Panc1 (cell line): ENCODE data around the gene DEPP1. TPM values are rescaled to one million over a fixed set of nuclear protein-coding genes. Genes with fewer than 3 reads are reported as not detected.

Experiments used
- ATAC-seq: fragments of 200-7000 bp; cut with Tn5 transposase; 2 replicates; pipeline ENCODE4 v1.9.1; 2020; ENCODE audit warnings: mild to moderate bottlenecking, moderate library complexity
- BruUV-seq: library from RNA; stranded (reverse); fragments of 400-500 nt; replicated peaks from 2 replicates; lab custom pipeline; 2021; lab: Mats Ljungman, UMichigan
- CTCF ChIA-PET: fragments of 300-600 bp; sonication (Branson Sonifier 250); formaldehyde crosslinking; loops from one replicate; lab custom pipeline; 2022; ENCODE audit warnings: antibody characterized with exemption; lab: Charles Lee
- POLR2A ChIA-PET: fragments of 300-600 bp; sonication (Branson Sonifier 250); formaldehyde crosslinking; loops from one replicate; lab custom pipeline; 2022; ENCODE audit warnings: antibody characterized with exemption; lab: Charles Lee
- DNase-seq: peaks from one replicate; pipeline ENCODE4 v3.0.0-alpha.2; 2010; ENCODE audit warnings: low read depth, low spot score
- H3K27ac ChIP-seq: 2 replicates; pipeline ENCODE4 v1.5.1; 2011; ENCODE audit warnings: mild to moderate bottlenecking, low read length, inconsistent platforms
- H3K27me3 ChIP-seq: fragments of 200-500 bp; sonication (Bioruptor generic); 2 replicates; pipeline ENCODE4 v1.6.0; 2014; ENCODE audit warnings: low read length, inconsistent platforms; ENCODE audit not compliant: control insufficient read depth, insufficient read depth
- H3K36me3 ChIP-seq: fragments of 200-500 bp; sonication (Bioruptor generic); 2 replicates; pipeline ENCODE4 v1.5.1; 2014; ENCODE audit warnings: inconsistent platforms, mild to moderate bottlenecking, low read length, moderate library complexity; ENCODE audit not compliant: control insufficient read depth, insufficient read depth
- H3K4me1 ChIP-seq: 2 replicates; pipeline ENCODE4 v1.5.1; 2011; ENCODE audit warnings: inconsistent platforms, mild to moderate bottlenecking, low read length, moderate library complexity; ENCODE audit not compliant: control insufficient read depth, insufficient read depth
- H3K4me3 ChIP-seq, 2 experiments: 2 replicates each; pipeline ENCODE4 v1.5.1; 2011 to 2012; ENCODE audit warnings: low read depth in 2 of 2, low read length in 2 of 2, mild to moderate bottlenecking in 2 of 2, inconsistent platforms in 1 of 2, moderate library complexity in 1 of 2
- H3K9me3 ChIP-seq: fragments of 200-500 bp; sonication (Bioruptor generic); 2 replicates; pipeline ENCODE4 v1.5.1; 2014; ENCODE audit warnings: low read depth, mild to moderate bottlenecking, inconsistent platforms, low read length, moderate library complexity; ENCODE audit not compliant: control insufficient read depth, insufficient read depth
- POLR2AphosphoS5 ChIP-seq: IDR thresholded peaks from 2 replicates; pipeline ENCODE4 v1.6.1; 2012; ENCODE audit warnings: mild to moderate bottlenecking, low read depth, low read length, moderate library complexity
- REST ChIP-seq, 2 experiments: IDR thresholded peaks; 2 replicates each; pipeline ENCODE4 v1.6.1; 2011 to 2012; ENCODE audit warnings: low read depth in 2 of 2, control low read depth in 1 of 2, low read length in 1 of 2, mild to moderate bottlenecking in 1 of 2, moderate library complexity in 1 of 2; ENCODE audit not compliant: insufficient read depth in 1 of 2
- SIN3A ChIP-seq: IDR thresholded peaks from 2 replicates; pipeline ENCODE4 v1.6.1; 2012; ENCODE audit warnings: low read depth, mild to moderate bottlenecking, low read length, moderate library complexity, borderline replicate concordance; ENCODE audit not compliant: insufficient read depth
- TCF7L2 ChIP-seq: IDR thresholded peaks from 2 replicates; pipeline ENCODE4 v1.6.1; 2011; ENCODE audit warnings: mild to moderate bottlenecking, low read depth, low read length, inconsistent platforms
- in situ Hi-C: cut with HindIII; loops from 2 replicates; pipeline ENCODE4 v1.10.0; 2016; ENCODE audit warnings: low sequenced_read_pairs, low pct_unique_long_range_greater_than_20kb
- intact Hi-C: fragments of 100-400 bp; cut with micrococcal nuclease; formaldehyde crosslinking; loops from one replicate; pipeline ENCODE4 v1.10.0; 2022; ENCODE audit not compliant: unreplicated experiment
- total RNA-seq: library from RNA; stranded (reverse); gene quantifications from one replicate; pipeline ENCODE4 v1.2.1, GENCODE V29; 2021; ENCODE audit not compliant: unreplicated experiment
- TF ChIP-seq, protein P1 (sequence below): fragments of 450-650 bp; IDR thresholded peaks from 2 replicates; pipeline ENCODE4 v1.5.1; 2017; ENCODE audit warnings: mild to moderate bottlenecking

Gene DEPP1
- total RNA-seq, 1 experiment from 2014 or later: 16.6 TPM

- CTCF ChIA-PET: no interaction called here
- ATAC-seq (no peak), DNase-seq (no peak)
- Histone ChIP-seq H3K9me3 (peaks cover 8% of the 10 kb centered on the region; the same call in 1 of the 2 replicates), H3K27me3 (no peaks in the 10 kb centered on the region), H3K4me3 (no peak overlapping the region), H3K36me3 (no peaks in the 10 kb centered on the region), H3K27ac (no peak overlapping the region), H3K4me1 (no peaks in the 10 kb centered on the region)
- BruUV-seq: no TSS peak
- POLR2A ChIA-PET: no interaction called here
- TF ChIP-seq POLR2AphosphoS5 (no peak), TCF7L2 (no peak), REST (IDR thresholded peaks at IDR 0.05; ENCODE audit: insufficient read depth in 1 of 2, low read depth in 2 of 2, low read length in 1 of 2) (no peak), SIN3A (no peak)
- TF ChIP-seq, protein P1, sequence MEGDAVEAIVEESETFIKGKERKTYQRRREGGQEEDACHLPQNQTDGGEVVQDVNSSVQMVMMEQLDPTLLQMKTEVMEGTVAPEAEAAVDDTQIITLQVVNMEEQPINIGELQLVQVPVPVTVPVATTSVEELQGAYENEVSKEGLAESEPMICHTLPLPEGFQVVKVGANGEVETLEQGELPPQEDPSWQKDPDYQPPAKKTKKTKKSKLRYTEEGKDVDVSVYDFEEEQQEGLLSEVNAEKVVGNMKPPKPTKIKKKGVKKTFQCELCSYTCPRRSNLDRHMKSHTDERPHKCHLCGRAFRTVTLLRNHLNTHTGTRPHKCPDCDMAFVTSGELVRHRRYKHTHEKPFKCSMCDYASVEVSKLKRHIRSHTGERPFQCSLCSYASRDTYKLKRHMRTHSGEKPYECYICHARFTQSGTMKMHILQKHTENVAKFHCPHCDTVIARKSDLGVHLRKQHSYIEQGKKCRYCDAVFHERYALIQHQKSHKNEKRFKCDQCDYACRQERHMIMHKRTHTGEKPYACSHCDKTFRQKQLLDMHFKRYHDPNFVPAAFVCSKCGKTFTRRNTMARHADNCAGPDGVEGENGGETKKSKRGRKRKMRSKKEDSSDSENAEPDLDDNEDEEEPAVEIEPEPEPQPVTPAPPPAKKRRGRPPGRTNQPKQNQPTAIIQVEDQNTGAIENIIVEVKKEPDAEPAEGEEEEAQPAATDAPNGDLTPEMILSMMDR: no peak
- in situ Hi-C loops (no loop called here), intact Hi-C loops (no loop called here)
Measured at GRCh38 chr10:44939691-44940401, 38.8 kb downstream of the DEPP1 start.

- Histone ChIP-seq H3K27me3 (no peaks in the 10 kb centered on the region), H3K4me1 (no peaks in the 10 kb centered on the region), H3K4me3 (no peak overlapping the region), H3K36me3 (no peaks in the 10 kb centered on the region), H3K9me3 (0 out of 2 replicates have a peak, but pooled peaks cover under 1% of the 10 kb centered on the region), H3K27ac (no peak overlapping the region)
- ChIA-PET POLR2A (no interaction called here), CTCF (no interaction called here)
- DNase-seq (no peak), ATAC-seq (no peak)
- no TSS peak for BruUV-seq
- in situ Hi-C loops: no loop called here
- intact Hi-C loops: no loop called here
- TF ChIP-seq REST (IDR thresholded peaks at IDR 0.05; ENCODE audit: insufficient read depth in 1 of 2, low read depth in 2 of 2, low read length in 1 of 2): no peak
- no peak for TF ChIP-seq TCF7L2
- TF ChIP-seq SIN3A: no peak
- TF ChIP-seq, protein P1: no peak
- no peak for TF ChIP-seq POLR2AphosphoS5
Measured at GRCh38 chr10:44938956-44939355, 39.7 kb downstream of the DEPP1 start.
